HG03460 (cell line): ENCODE measurements around the gene CLK3.
A peak's percentile ranks its signal among the peaks of the same experiment; 100 is the strongest.
"Not testable (repeated sequence)": the region's sequence is repeated elsewhere in the genome, so short reads cannot be mapped to it uniquely, and the experiment has no call there.

ENCODE experiments used
- ATAC-seq: cut with Tn5 transposase; IDR thresholded peaks from one replicate; pipeline ENCODE4 v1.9.1; 2021; ENCODE audit not compliant: unreplicated experiment

The CLK3 gene

DNA sequence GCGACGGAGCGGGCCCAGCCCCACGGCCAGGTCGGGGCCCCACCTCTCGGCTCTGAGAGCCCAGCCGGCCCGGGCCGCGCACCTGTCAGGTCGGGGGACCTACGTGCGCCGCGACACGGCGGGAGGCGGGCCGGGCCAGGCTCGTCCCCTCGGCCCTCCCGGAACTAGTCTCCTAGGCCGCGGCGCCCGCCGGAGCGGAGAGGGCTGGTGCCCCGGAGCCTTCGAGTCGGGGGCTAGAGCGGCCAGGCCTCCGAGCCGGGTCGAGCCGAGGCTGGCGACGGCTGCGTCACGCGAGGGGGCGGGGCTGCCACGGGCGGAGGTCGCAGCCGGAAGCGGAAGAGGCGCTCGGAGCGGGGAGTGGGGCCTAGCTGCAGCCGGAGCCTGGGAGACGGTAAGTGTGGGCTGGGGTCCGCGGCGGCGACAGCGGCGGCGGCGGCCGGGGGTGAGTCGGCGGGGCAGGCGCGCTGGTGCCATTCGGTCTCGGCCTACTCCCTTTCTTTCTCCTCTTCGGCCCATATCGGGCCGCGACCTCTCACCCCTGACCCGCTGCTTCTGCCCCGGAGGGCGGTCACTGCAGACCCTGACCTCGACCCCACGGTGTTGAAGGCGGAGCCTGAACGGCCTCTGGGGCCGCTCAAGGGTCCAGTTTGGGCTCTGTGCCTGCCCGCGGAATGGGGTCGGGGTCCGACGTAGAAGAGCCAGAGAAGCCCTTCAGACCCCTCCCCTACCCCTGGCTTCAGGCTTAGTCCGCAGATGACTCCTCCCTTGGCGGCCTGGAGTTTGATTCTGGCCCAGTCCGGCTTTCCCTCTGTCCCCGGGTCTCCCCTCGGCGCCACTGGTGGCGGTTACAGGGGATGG lies at the start of gene CLK3:
Gene CLK3, plus strand, starts transcription at position 329 of the 858 bp plus-strand sequence. CDS start 3,361 bp downstream, outside the sequence.
- peak; percentile 78 for ATAC-seq

DNA sequence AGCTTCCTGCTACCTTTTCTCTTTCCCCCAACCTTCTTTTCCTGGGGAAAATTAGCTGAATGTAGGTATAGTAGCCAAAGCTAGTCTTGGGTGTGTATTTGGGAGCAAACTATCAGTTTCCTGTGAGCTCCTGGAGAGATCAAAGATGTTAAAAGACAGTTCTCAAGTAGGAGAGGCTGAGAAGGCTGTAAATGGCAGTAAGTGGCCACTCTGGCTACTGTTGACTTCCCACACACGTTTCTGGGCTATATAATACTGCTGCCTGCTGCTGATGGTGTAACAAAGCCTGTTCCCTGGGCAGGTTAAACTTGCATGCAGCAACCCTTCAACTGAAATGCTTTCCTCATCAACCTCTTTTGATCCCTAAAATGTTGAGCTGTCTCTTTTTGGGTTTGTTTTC lies 47.0 kb upstream of the CLK3 start:
- no peak for ATAC-seq

DNA sequence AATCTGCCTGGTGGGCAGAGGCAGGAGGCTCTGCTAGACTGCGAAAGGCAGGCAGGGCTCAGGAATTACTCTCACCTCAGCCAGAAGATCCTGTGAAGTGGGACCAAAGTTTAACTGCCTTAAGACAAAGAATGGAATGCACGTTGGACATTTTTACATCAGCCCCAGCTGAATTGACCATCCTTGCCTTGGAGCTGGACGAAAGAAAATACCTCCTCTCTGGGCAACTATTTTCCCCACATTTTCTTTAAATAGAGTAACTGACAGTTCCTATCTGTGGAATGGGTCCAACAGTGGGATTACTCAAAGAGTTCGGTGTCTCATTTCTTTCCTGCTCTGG lies 45.9 kb upstream of the CLK3 start:
- ATAC-seq, result no peak

DNA sequence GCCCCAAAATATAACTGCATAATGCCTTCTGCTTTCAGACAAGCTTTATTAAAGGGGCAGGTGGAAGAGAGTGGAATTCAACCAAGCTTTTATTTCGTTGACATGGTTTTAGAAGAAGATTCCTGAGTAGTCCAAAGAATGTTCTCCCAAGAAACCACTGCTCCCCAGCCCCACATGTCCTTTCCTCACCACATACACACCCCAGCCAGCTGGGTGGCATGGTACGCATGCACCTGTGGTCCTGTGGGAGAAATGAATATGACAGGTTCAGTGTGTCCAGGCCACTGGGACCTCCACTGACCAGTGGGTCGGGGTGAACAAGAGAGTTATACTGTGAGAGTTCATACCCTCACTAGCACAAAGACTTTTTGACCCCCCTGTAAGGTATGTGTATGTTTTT lies 44.4 kb upstream of the CLK3 start:
- ATAC-seq, result no peak

DNA sequence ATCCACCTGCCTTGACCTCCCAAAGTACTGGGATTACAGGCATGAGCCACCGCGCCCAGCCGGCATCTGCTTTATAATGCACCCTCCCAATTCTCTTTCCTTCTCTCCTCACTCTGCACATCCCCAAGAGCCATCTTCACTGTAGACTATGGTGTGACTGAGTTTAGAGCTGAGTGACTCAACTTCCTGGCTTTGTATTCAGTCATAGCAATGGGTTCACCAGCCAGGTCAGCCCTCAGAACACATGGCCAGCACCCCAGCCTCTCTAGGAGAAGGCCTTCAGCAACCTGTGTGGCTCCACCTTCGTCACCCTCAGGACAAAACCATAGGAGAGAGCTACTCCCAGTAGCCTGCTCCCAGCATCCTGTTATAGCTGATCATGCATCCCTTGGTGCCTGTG lies 41.6 kb upstream of the CLK3 start:
- no peak for ATAC-seq

DNA sequence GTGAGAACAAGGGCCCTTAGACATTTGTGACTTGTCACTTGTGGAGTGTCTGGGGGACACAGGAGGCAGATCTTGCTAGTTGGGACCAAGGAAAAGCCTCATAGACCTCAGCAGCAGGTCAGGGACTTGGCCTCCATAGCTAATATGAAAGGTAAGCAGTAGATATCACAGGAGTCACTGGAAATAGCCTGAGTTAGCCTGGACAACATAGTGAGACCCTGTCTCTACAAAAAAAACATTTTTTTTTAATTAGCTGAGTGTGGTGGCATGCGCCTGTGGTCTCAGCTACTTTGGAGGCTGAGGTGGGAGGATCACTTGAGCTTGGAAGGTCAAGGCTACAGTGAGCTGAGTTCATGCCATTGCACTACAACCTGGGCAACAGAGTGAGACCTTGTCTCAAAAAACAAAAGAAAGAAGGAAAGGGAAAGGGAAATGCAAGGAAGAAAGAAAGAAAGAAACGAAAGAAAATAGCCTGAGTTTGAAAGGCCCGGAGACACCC lies 37.1 kb upstream of the CLK3 start:
- no peak for ATAC-seq

DNA sequence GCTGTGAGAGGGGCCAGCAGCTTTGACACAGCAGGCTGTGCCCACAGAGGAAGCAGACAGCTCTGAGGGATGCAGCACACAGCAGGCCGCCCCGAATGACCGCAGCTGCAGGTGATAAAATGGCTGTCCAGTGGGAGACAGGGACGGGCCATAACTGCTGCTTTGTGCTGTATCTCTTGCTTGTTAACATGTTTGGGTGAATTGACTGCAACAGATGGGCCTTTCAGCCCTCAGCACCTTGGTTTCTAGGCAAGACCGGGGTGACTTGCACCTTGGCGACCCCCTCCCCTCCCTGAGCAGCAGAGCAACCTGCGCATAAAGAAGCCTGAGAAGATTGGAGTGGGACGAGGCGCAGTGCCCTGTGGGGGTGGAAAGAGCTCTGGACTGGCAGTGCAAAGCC lies 36.6 kb upstream of the CLK3 start:
- no peak for ATAC-seq

DNA sequence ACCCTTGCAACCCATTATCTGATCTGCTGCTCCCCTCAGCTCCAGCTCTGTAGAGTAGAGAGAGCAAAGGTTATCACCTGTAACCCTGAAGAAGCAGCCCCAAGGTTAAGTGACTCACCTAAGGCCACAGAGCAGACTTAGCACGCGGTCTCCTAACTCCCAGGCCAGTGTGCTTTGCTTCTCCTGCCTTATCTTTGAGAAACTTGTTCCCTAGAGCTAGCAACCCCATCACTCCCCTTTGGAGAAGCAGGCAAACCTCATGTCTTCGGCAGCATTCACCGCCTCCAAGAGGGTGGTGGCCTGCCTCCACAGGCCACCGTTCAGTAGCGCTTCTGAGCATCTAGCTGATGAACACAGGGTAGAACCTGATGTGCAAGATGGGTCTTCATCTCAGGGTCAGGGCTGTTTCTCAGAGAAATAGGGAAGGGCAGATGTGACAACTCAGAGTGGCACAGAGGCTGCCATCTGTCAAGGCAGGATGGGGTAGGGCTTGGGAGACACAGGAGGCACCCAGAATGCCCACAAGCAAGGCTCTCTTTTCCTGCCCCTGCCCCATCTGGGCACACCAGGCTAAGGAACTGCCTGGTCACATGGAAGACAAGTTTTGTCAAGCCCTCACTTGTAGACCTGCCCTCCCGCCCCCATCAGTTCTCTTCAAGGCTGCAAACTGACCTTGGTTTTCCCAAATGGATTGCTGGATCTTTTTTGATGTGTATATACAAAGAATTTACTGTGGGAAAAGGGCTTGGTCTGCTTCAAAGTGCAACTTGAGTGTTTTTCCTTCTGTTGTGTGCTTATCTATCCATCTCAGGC lies 34.9 kb upstream of the CLK3 start:
- no peak for ATAC-seq

DNA sequence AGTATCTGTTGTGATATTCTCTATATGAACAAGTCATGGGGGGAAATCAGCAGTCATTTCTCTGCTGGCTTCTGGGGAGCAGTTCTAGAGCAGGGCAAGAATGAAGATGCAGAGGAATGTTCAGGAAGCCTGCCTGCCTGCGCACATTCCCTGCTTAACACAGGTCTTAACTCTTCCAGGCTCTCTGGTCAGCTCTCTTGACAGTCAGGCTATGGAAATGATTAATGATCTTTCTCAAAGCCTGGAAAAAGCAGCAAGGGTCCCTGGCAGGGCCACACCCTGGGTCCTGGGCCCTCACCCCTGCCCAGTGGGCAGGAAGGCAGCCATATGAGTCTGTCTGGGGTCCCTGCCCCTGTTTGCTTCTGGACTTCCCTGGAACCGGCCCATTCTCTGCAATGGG lies 31.4 kb upstream of the CLK3 start:
- ATAC-seq, result no peak

DNA sequence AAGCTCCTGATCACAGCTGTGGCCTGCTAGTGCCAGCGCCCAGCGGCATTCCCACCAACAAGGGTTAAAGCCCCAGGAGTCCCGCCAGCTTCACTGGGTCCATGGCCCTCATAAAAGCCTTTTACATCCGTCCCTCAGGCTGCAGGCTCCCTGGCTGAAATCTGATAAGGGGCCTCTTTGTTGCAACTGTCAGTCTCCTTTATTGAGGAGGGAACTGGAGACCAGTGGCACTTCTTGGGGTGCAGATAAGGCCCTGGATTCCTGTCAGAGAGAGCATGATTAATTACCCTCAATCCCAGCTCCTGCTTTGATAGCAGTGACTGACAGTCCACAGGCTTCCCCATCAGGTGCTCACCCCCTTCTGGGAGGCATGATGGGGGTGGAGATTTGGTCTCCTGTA lies 30.9 kb upstream of the CLK3 start:
- ATAC-seq, result no peak

DNA sequence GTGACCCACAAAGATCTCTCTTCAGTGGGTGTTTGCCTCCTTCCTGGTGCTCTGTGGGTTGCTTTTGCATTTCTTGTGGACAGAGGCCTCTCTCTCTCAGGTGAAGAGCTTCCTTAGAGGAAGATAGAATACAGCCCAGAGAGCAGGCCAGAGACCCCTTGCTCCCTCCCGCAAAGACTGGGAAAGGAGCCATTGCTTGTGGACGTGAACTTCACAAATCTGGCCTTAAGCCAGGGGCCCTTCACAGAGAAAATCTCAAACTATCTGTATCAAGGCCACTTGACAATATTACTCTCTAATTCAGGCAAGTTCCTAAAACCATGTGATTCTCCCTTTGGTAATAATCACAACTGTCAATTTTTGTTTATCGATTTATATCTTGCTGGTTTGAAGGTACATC lies 30.4 kb upstream of the CLK3 start:
- ATAC-seq, result no peak

DNA sequence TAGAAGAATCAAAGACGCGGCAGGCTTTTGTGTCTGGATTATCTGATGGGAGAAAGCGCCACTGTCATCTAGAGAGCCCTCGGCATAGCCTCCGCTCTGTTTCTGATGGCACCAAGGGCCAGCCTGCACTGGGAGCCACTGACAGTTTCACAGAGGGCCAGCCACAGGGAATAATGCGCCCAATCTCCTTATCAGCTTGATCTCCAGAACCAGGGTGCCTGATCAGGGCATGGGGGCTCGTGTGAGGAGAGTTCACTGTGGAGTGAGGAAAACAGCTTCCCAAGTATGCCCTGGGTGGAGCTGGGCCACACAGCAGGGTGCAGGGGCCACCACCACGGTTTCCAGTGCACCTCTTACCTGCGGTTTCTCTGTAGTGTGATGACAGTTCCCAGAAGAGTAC lies 29.8 kb upstream of the CLK3 start:
- no peak for ATAC-seq

DNA sequence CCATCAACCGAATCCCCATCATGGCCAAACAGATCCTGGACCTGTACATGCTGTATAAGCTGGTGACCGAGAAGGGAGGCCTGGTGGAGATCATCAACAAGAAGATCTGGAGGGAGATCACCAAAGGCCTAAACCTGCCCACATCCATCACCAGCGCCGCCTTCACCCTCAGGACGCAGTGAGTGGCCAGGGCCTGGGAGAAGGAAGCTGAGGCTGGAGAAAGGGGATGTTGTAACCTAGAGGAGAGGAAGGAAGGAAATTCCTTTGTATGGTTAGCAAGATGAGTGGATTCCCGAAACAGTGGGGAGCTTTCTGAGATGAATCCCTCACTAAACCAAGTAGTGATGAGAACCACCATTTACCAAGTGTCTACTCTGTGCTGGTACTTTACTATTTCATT lies 25.8 kb upstream of the CLK3 start:
- no peak for ATAC-seq

DNA sequence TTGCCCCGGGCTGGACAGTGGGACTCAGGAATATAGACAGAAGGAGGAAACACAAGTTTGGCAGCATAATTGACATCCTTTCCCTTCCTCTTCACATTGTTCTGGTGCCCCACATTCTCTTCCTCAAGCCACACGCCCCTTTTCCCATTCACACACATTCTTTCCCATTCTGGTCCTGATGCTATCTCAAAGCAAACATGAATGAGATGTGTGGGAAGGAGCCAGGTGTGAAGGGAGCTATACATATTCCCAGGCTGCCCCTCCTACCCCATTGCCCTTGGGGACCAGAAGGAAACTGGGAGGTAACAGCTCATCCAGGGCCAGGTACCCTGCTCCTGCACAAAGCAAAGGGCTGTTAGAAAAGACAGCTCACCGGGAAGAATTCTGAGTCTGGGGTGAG lies 23.4 kb upstream of the CLK3 start:
- ATAC-seq, result no peak

DNA sequence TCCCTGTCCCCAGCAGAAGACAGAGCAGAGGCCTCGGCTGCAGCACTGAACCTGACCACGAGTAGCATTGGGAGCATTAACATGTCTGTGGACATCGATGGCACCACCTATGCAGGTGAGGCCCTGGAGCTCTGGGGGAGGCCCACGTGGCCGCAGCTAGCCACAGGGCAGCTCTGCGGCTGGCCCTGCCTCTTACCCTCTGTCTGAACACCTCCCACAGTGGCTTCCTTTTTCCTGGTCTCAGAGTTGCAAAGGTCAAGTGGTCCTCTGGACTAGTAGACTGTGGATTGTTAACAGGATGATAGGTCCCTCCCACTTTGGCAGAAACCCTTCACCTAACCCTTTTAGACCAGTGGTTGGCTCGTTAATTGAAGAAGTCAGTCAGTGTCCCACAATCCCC lies 22.5 kb upstream of the CLK3 start:
- no peak for ATAC-seq

DNA sequence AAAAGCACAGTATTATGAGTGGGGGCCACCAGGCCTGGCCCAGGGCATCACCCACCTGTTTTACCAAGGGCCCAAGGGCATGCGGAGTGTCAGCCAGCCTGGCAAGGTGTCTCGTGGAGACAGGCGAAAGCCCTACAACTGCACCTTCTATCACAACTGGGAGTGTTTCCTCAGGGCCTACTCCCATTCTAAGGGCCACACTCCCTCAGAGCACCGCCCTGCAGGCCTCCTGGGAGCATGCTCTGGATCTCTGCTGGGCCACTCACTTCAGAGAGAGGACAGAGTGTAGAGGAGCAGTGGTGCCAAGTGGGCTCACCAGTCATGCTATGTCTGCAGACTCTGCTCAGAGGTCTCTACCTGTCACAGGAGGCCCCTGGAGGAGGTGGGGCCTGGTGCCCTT lies 21.2 kb upstream of the CLK3 start:
- no peak for ATAC-seq

DNA sequence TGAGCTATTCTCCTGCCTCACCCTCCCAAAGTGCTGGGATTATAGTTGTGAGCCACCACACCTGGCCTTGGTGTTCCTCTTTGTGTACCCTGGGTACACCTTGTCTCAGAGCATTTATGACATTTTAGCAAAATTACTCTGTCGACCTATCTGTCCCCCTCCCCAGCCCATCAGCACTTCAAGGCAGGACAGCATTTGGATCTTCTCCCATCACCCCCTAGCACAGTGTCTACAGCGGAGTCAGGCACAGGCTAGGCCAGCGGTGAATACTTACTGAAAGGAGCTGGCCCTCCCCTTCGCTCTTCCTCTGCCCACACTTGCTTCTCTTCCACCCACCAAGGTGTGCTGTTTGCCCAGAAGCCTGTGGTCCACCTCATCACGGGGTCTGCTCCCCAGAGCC lies 20.4 kb upstream of the CLK3 start:
- ATAC-seq, result no peak

DNA sequence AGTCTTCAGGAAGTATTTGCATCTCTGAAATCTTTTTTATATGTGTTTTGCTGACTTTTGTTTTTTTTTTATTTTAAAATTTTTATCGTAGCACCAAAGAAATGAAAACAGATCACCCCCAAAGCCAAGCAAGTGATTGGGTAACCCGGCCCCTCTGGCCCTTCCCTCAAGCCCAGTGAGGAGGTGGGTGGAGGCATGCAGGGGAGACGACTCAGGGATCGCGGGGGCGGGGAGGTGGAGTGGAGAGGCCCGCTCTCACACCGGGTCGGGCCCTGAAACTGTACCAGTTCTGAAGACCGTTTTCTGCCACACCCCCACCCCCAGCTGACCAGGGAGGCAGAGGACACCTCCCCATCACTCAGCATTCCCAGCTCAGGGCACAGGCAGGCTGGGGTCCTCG lies 18.9 kb upstream of the CLK3 start:
- ATAC-seq, result not testable (repeated sequence)

DNA sequence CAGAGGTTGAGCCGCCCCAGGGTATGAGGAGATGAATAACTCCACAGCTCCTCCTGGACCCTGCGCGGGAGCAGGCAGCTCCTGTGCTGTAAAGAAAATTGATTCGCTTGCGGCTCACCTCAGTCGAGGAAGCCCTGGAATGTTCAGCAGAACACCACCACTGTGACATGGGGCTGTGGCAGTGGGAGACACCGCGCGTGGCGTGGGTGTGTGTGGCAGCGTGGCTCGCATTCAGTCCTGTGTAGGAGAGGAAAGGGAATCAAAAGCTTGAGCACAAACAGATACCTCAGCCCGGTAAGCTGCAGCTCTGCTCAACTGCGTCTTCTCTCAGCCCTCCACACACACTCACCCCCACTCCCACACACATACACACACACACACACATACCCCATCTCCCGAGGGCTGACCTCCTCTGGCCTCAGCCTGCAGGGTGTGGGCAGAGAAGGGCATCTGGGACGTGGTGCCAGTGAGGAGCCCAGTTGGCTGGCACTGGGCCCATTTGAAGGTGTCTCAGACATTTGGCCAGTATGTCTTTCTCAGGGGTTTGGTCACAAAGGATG lies 18.4 kb upstream of the CLK3 start:
- ATAC-seq, result not testable (repeated sequence)

DNA sequence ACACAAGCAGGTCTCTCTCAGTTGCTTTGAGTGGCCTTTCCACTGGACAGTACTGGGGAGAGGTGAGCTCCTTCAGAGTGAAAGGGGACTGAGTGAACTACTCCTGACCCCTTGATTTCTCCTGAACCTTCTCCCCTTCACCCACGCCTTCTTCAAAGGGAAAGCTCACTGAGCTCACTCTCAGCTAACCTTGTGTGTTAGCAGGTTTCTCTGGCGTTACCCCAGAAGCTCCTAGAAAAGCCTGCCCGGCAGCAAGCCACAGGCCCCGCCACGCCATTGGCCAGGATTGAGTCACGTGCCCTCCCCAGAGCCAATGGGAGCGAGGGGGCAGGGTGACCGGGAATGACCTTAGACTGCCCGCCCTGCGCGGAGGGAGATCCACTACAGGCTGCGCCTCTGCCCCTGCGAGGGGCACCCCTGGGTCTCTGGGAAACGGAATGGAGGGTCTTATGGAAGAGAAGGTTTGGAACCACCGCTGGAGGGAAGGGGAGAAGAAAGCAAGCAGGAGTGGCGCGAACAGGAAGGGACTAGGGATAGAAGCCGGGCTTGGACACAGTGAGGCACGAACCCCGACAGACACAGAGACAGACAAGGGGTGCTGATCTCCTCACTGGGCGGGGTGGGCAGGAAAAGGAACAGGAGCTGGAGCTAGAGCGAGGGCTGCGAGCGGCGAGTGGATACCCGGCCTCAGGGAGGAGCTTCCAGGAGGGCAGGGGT lies 17.4 kb upstream of the CLK3 start:
- peak; percentile 88 for ATAC-seq

DNA sequence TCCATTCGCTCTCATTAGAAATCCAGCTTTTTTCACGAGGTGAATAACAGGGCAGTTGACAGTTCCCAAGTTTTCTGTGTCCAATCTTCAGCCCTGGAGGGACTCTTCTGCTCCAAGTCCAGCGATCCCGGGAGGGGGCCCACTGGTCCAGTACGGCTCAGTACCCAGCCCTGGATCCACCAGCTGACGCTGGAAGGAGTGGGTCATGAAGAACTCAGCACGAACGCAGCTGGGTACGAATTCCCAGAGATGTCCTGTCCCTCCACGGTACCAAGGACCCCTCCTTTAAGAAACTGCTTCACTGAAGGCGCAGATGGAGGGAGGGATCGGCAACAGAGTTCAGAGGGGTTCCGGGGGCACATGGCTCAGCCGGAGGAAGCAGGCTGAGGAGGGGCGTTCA lies 16.5 kb upstream of the CLK3 start:
- no peak for ATAC-seq
